Neural cell (in vitro differentiated cells): Measurements from ENCODE around the gene B4GALT1.

Experiments
- CTCF ChIP-seq: fragments of 450-650 bp; IDR thresholded peaks from 2 replicates; pipeline ENCODE4 v1.5.1; 2014; ENCODE audit warnings: antibody characterized with exemption, mild to moderate bottlenecking, moderate library complexity; ENCODE audit not compliant: poor library complexity, severe bottlenecking
- EP300 ChIP-seq: fragments of 450-650 bp; conservative IDR thresholded peaks from 2 replicates; pipeline ENCODE4 v1.6.1; 2014; ENCODE audit warnings: antibody characterized with exemption, mild to moderate bottlenecking, moderate library complexity; ENCODE audit not compliant: poor library complexity, severe bottlenecking
- EZH2 ChIP-seq: fragments of 200-600, 300-800 bp; shearing (Covaris generic), sonication (generic); IDR thresholded peaks from 2 replicates; pipeline ENCODE4 v1.6.1; 2014; ENCODE audit warnings: antibody characterized with exemption, low read length, borderline replicate concordance, mild to moderate bottlenecking; ENCODE audit not compliant: insufficient read depth, poor library complexity, severe bottlenecking
- POLR2AphosphoS5 ChIP-seq: IDR thresholded peaks from 2 replicates; pipeline ENCODE4 v1.6.1; 2012
- RAD21 ChIP-seq: fragments of 450-650 bp; conservative IDR thresholded peaks from 2 replicates; pipeline ENCODE4 v1.6.1; 2014; ENCODE audit warnings: antibody characterized with exemption, mild to moderate bottlenecking, moderate library complexity
- REST ChIP-seq: IDR thresholded peaks from 2 replicates; pipeline ENCODE4 v1.6.1; 2012; ENCODE audit warnings: borderline replicate concordance
- SMC3 ChIP-seq: fragments of 450-650 bp; conservative IDR thresholded peaks from 2 replicates; pipeline ENCODE4 v1.6.1; 2014; ENCODE audit warnings: antibody characterized with exemption, mild to moderate bottlenecking, moderate library complexity; ENCODE audit not compliant: poor library complexity
- TAF1 ChIP-seq: IDR thresholded peaks from 2 replicates; pipeline ENCODE4 v1.6.1; 2012; ENCODE audit warnings: low read depth

DNA sequence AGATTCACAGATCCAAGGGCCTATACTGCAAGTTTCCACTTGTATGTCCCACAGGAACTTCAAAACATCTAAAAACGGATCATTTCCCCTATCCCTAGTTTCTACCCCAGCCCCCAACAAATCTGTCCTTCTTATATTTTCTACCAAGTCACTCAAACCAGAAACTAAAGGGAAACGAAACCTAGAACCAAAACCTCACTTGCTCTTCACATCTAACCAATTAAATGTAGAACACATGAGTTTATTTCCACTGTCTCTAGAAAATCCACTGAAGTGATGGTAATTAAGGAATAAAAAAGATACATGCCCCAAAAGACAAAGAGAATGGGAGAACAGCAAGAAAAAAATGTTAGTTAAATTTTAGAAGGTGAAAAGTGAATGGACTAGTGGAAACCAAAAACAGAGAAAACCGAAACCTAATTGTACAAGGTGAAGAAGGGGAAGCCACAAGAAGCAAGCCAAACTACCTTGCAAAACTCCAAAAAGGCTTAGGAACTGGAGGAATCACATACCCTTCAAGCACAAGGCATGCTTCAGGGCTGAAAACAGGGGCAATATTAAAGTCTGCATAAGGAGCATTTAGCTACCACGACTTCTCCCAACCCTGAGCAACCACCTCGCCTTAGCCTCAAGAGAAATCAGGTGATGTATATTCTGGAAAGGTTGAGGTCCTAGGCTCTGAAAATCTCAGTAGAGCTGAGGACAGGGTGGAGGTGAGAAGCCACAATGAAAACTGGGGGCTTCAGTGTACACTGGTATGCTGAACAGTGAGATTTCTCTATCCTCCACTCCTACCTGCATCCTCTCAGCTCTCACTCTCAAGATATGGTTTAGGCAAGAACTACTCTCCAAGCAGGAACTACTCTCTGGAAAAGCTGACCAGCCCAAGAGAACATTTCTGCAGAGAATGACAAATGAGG is 101.7 kb downstream of the B4GALT1 start:
- TF ChIP-seq CTCF, result no peak
- no peak for TF ChIP-seq RAD21
- no peak for TF ChIP-seq POLR2AphosphoS5
- no peak for TF ChIP-seq EP300
- no peak for TF ChIP-seq REST
- TF ChIP-seq TAF1, result no peak
- TF ChIP-seq SMC3, result no peak
- TF ChIP-seq EZH2, result no peak
